ENCODE data around the gene NAGK.
"Not testable (repeated sequence)": the region's sequence is repeated elsewhere in the genome, so short reads cannot be mapped to it uniquely, and the experiment has no call there.

Gene NAGK
- total RNA-seq = 45.2 to 54.4 reads per million in 2 donors

GRCh38 chr2:71068218-71069035 lies at the start of gene NAGK:
Gene NAGK, plus strand, starts transcription at chr2:71068648. Its CDS starts 36 bp downstream, at chr2:71068684.
- DNase-seq = peak; percentile 93 to 99 (median 98)

- DNase-seq = not testable (repeated sequence)
These were observed 48.5 kb upstream of the NAGK start for GRCh38 chr2:71019989-71020388.

- not testable (repeated sequence) for DNase-seq
These were observed 47.1 kb upstream of the NAGK start for GRCh38 chr2:71021394-71021793.

- DNase-seq = peak in 4 of 5 experiments; percentile 11 to 58 (median 44)
These were observed 44.8 kb upstream of the NAGK start for GRCh38 chr2:71023553-71024243.

GRCh38 chr2:71036296-71036695 lies 32.2 kb upstream of the NAGK start:
- not testable (repeated sequence) for DNase-seq

GRCh38 chr2:71042287-71042686 lies 26.2 kb upstream of the NAGK start:
- DNase-seq = no peak

- DNase-seq = peak in 1 of 5 experiments; percentile 43
These were observed 24.7 kb upstream of the NAGK start for GRCh38 chr2:71043531-71044407.

- no peak for DNase-seq
These were observed 23.3 kb upstream of the NAGK start for GRCh38 chr2:71045151-71045550.

- DNase-seq = no peak
These were observed 22.4 kb upstream of the NAGK start for GRCh38 chr2:71045865-71046548.

- DNase-seq = no peak
These were observed 20.4 kb upstream of the NAGK start for GRCh38 chr2:71048096-71048495.

- peak in 2 of 5 experiments; percentile 29 to 43 for DNase-seq
These were observed 18.6 kb upstream of the NAGK start for GRCh38 chr2:71049704-71050360.

GRCh38 chr2:71055206-71055740 lies 13.2 kb upstream of the NAGK start:
- DNase-seq = not testable (repeated sequence)

GRCh38 chr2:71060211-71060610 lies 8.2 kb upstream of the NAGK start:
- no peak for DNase-seq

- no peak for DNase-seq
These were observed 7.6 kb upstream of the NAGK start for GRCh38 chr2:71060871-71061270.

- DNase-seq = no peak
These were observed 5.2 kb upstream of the NAGK start for GRCh38 chr2:71063216-71063615.

- no peak for DNase-seq
These were observed 4.3 kb upstream of the NAGK start for GRCh38 chr2:71064110-71064611.

GRCh38 chr2:71064754-71065621 lies 3.5 kb upstream of the NAGK start:
- DNase-seq = no peak

GRCh38 chr2:71066856-71067255 lies 1.6 kb upstream of the NAGK start:
- no peak for DNase-seq

- peak in 1 of 5 experiments; percentile 31 for DNase-seq
These were observed 756 bp upstream of the NAGK start for GRCh38 chr2:71067567-71068217.

GRCh38 chr2:71069376-71069775 lies 928 bp downstream of the NAGK start:
- no peak for DNase-seq

Data from T-helper 2 cell (primary cell).